Neural crest cell (in vitro differentiated cells): ENCODE results near the gene DRC3. TPM values are rescaled to one million over a fixed set of nuclear protein-coding genes. Genes with fewer than 3 reads are reported as not detected.

Experiments used
- DNase-seq: peaks from one replicate; pipeline ENCODE4 v3.0.0; 2021; ENCODE audit warnings: low read depth, mixed read lengths, low spot score
- H3K27ac Mint-ChIP-seq: one replicate; pipeline ENCODE4 v1.8.0; 2021; ENCODE audit warnings: mild to moderate bottlenecking, mixed read lengths; ENCODE audit not compliant: unreplicated experiment
- H3K27me3 Mint-ChIP-seq: 2 replicates; pipeline ENCODE4 v1.8.0; 2021; ENCODE audit warnings: low read depth, mild to moderate bottlenecking, mixed read lengths
- H3K36me3 Mint-ChIP-seq: 2 replicates; pipeline ENCODE4 v1.8.0; 2021; ENCODE audit warnings: low read depth, mild to moderate bottlenecking, mixed read lengths
- H3K4me1 Mint-ChIP-seq: 2 replicates; pipeline ENCODE4 v1.8.0; 2021; ENCODE audit warnings: mixed read lengths
- H3K4me3 Mint-ChIP-seq: one replicate; pipeline ENCODE4 v1.8.0; 2021; ENCODE audit warnings: mild to moderate bottlenecking, mixed read lengths
- H3K9me3 Mint-ChIP-seq: 2 replicates; pipeline ENCODE4 v1.8.0; 2021; ENCODE audit warnings: mixed read lengths
- total RNA-seq: library from RNA; stranded (reverse); gene quantifications from 2 replicates; pipeline ENCODE4 v1.2.1, GENCODE V29; 2021
- TF ChIP-seq, protein P1 (sequence below): fragments of 200-600 bp; sonication (generic); conservative IDR thresholded peaks from 2 replicates; pipeline ENCODE4 v1.5.0; 2021; ENCODE audit warnings: antibody characterized with exemption, mild to moderate bottlenecking

Gene DRC3
- total RNA-seq, 1 donor from 2014 or later, result 0.61 TPM

DNA sequence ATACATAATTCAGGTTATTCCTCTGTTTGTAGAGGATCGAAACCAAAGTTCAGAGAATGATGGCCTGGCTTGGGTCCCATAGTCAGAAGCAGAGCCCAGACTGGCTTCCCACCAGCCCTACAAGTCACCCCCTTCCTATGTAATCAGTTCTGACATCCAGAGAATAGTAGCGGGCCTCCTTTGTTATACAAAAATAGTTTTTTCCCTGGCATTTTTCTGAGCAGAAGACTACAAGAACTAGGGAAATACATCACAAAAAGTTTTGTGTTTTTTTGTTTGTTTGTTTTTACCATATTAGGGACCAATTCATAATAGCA, 47.1 kb downstream of the DRC3 start:
- H3K4me3 Mint-ChIP-seq, result no peak overlapping the region
- H3K36me3 Mint-ChIP-seq, result no peaks in the 10 kb centered on the region
- no peaks in the 10 kb centered on the region for H3K4me1 Mint-ChIP-seq
- H3K27ac Mint-ChIP-seq, result no peak overlapping the region
- no peak for DNase-seq
- H3K27me3 Mint-ChIP-seq, result no peaks in the 10 kb centered on the region
- TF ChIP-seq, protein P1, sequence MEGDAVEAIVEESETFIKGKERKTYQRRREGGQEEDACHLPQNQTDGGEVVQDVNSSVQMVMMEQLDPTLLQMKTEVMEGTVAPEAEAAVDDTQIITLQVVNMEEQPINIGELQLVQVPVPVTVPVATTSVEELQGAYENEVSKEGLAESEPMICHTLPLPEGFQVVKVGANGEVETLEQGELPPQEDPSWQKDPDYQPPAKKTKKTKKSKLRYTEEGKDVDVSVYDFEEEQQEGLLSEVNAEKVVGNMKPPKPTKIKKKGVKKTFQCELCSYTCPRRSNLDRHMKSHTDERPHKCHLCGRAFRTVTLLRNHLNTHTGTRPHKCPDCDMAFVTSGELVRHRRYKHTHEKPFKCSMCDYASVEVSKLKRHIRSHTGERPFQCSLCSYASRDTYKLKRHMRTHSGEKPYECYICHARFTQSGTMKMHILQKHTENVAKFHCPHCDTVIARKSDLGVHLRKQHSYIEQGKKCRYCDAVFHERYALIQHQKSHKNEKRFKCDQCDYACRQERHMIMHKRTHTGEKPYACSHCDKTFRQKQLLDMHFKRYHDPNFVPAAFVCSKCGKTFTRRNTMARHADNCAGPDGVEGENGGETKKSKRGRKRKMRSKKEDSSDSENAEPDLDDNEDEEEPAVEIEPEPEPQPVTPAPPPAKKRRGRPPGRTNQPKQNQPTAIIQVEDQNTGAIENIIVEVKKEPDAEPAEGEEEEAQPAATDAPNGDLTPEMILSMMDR, result no peak
- no peaks in the 10 kb centered on the region for H3K9me3 Mint-ChIP-seq

DNA sequence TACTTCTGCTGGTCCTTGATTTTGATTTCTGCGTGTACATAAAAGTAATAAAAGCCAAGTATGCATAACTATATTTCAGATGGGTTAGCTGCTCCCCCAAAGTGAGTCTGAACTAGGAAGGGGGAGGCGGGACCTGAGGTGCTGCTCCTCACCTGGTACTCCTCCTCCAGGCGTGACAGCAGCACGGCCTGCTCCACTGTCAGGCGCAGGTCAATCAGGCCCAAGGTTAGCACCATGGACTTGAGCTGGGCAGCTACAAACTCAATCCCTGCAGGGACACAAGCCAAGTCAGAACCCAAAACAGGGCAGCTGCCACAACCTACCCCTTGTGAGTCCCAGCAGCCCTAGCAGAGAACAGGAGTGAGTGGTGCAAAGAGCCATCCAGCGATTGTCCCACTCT, 48.3 kb downstream of the DRC3 start:
- TF ChIP-seq, protein P1, result no peak
- no peak for DNase-seq
- Mint-ChIP-seq H3K27me3 (no peaks in the 10 kb centered on the region), H3K9me3 (no peaks in the 10 kb centered on the region), H3K4me1 (peaks cover 9% of the 10 kb centered on the region), H3K4me3 (no peak overlapping the region), H3K36me3 (no peaks in the 10 kb centered on the region), H3K27ac (no peak overlapping the region)

DNA sequence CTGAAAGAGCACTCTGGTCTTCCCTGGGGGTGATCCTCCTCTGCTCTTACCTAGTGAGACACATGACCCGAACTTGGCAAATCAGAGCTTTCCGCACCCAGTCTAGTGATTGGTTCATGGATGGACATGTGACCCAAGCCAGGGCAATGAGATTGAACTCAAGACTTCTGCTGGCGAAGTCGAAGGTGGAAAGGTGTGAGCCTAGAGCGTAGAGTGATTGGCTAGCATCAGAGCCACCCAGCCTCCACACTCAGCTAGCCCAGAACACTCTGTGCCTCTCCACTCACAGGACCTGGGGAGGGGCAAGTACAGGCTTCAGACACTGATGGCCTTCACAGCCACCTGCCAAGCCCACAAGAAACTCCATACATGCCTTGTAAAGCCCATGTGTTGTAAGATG, 48.7 kb downstream of the DRC3 start:
- Mint-ChIP-seq H3K4me1 (peaks cover 9% of the 10 kb centered on the region), H3K36me3 (no peaks in the 10 kb centered on the region), H3K4me3 (no peak overlapping the region), H3K27me3 (no peaks in the 10 kb centered on the region), H3K27ac (peak overlapping the region; percentile 67), H3K9me3 (no peaks in the 10 kb centered on the region)
- TF ChIP-seq, protein P1, result no peak
- DNase-seq, result no peak

DNA sequence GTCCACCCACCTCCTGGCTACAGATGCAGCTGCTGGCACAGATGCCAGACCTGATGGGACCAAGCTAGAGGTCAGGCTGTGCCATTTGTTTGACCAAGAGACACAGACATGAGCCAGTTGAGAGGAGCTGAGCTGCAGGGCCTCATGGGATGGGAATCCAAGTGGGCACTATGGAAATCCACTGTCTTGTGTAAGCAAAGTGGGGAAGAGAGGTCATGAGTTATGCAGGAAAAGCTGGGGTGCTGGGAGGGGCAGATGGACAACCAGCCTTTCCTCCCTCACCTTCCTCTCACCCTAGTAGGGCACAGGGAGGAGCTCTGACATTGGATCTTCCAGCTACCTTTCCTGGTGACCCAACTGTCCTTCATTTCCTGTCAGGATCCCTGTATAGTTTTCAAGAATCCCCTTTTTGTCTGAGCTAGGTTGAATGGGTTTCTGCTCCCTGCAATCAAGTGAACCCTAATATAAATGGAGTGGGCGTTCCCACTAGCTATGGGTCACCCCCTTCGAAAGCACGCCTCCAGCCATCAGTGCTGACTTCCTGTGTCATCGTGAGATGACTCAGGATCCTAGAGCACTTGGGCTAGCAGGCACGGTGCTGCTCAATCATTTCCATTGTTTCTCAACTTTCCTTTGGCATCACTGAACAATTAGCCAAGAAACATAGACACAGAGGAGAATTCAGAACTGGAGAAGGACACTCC, 52.7 kb downstream of the DRC3 start:
- TF ChIP-seq, protein P1, result no peak
- Mint-ChIP-seq H3K4me3 (no peak overlapping the region), H3K9me3 (no peaks in the 10 kb centered on the region), H3K27me3 (no peaks in the 10 kb centered on the region), H3K27ac (no peak overlapping the region), H3K36me3 (no peaks in the 10 kb centered on the region), H3K4me1 (peaks cover 12% of the 10 kb centered on the region)
- DNase-seq, result no peak

DNA sequence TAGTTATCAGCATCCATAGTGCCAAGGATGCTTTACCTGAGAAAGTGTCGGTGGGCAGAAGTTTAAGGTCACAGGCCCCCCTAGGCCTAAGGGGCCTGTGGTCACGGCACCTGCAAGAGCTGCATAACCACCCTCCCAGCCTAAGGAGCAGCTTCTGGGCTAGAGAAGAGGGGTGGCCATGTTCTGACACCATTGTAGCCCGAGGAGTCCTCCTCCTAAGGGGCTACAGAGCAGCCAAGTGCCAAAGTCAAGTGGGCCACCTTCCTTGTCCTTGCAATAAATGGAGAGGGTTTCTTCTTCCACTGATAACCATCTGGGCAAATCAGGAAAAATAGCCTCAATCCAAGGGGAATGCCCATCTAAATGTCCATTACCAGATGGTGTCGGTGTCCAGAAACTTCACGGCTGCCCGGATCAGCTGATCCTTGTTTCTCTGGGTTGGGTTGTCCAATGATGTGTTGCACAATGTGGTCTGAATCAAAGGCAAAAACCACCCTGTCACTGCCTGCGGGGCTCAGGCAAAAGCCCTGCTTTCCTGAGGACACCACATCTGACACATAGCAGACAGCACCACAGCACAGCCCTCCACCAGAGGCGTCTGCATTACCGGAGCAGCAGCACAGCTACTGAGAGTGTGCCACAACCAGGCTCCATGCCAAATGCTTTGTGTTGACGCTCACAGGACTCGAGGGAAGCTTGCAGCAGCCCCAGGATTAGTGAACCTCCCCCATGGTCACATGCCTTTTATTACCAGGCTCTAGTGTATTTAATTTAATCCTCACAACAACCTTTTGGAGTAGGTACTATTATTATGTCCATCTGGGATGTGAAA, 53.5 kb downstream of the DRC3 start:
- peaks cover 12% of the 10 kb centered on the region for H3K4me1 Mint-ChIP-seq
- H3K9me3 Mint-ChIP-seq, result no peaks in the 10 kb centered on the region
- no peaks in the 10 kb centered on the region for H3K27me3 Mint-ChIP-seq
- no peaks in the 10 kb centered on the region for H3K36me3 Mint-ChIP-seq
- TF ChIP-seq, protein P1, result no peak
- no peak overlapping the region for H3K4me3 Mint-ChIP-seq
- H3K27ac Mint-ChIP-seq, result no peak overlapping the region
- no peak for DNase-seq
